ENCODE data around the gene ONECUT3.

GRCh38 chr19:1819341-1820255 lies 66.3 kb downstream of the ONECUT3 start:
- TF ChIP-seq CTCF (IDR thresholded peaks at IDR 0.05; ENCODE audit: extremely low read depth in 1 of 2, insufficient read depth in 1 of 2, low read depth in 1 of 2, low read length in 2 of 2) (no peak), POLR2AphosphoS5 (IDR thresholded peaks at IDR 0.05; ENCODE audit: insufficient read depth, low read depth, low read length) (no peak), GATA2 (IDR thresholded peaks at IDR 0.05; ENCODE audit: insufficient read depth, insufficient read length, low read depth, low read length) (no peak), POLR2A (IDR thresholded peaks at IDR 0.05; ENCODE audit: low read depth, low read length) (no peak), MAX (IDR thresholded peaks at IDR 0.05; ENCODE audit: insufficient read depth, insufficient read length) (no peak)
